ENCODE measurements around the gene UBAC1.

DNA sequence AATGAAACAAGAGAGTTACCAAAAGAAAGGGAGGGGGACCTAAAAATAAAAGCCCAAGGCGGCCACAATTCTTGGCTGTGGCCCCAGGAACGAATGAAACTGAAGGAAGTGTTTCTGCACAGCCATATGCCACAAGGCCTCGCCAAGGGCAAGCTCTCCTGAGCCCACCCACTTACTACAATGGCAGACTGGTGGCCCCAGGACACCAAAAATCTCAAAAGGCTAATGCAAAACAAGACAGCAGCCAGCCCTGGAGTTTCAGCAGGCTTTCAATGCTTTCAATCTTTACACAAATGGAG is 57.9 kb downstream of the UBAC1 start:
- TF ChIP-seq, protein P1, sequence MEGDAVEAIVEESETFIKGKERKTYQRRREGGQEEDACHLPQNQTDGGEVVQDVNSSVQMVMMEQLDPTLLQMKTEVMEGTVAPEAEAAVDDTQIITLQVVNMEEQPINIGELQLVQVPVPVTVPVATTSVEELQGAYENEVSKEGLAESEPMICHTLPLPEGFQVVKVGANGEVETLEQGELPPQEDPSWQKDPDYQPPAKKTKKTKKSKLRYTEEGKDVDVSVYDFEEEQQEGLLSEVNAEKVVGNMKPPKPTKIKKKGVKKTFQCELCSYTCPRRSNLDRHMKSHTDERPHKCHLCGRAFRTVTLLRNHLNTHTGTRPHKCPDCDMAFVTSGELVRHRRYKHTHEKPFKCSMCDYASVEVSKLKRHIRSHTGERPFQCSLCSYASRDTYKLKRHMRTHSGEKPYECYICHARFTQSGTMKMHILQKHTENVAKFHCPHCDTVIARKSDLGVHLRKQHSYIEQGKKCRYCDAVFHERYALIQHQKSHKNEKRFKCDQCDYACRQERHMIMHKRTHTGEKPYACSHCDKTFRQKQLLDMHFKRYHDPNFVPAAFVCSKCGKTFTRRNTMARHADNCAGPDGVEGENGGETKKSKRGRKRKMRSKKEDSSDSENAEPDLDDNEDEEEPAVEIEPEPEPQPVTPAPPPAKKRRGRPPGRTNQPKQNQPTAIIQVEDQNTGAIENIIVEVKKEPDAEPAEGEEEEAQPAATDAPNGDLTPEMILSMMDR (IDR thresholded peaks at IDR 0.05) = no peak
- no peak for TF ChIP-seq POLR2A (IDR thresholded peaks at IDR 0.05)
